ENCODE results near the gene SRPRB. TPM values are rescaled to one million over a fixed set of nuclear protein-coding genes. Genes with fewer than 3 reads are reported as not detected.
A peak's percentile ranks its signal among the peaks of the same experiment; 100 is the strongest.

The SRPRB gene
- total and polyA plus RNA-seq, 2 experiments from 2014 or later: 25.6 to 36.0 TPM

DNA sequence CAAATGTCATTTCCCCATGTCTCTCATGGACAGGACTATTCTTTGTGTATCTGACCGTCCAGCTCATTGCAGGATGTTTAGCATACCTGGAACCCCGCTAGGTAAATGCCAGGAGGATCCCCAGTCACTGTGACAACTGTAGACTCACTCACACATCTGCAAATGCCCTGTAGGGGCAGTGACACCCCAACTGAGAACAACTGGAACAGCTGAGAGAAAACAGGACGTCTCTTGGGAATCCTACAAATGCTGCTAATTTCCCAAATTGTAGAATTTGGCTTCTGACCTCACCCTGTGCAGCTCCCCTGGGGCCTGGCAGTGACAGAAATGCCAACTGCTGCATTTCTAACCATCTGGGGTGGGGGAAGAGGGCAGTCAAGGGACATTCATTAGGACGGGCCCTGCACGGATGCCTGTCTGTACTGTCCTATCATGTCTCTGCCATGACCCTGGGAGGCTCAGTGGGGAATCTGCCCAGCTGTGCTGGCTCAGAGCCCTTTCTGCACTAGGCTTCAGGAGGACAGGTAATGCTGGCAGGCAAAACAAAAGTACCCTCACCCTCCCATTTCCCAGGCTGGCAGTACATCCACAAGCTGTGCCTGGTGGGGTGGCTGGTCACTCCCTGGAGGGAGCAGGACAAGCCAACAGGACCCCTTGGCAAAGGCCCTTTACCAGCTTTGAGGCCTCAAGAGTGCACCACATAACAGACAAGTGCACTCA lies 59.7 kb downstream of the SRPRB start:
- H3K27ac Mint-ChIP-seq: no peak overlapping the region
- Histone ChIP-seq H3K9me2 (ENCODE audit: insufficient read depth) (no peaks in the 10 kb centered on the region), H3K4me1 (ENCODE audit: insufficient read depth) (no peaks in the 10 kb centered on the region), H3K4me2 (no peak overlapping the region), H2AFZ (no peak overlapping the region), H3K79me2 (replicated peaks; ENCODE audit: insufficient read depth) (no peaks in the 10 kb centered on the region), H3K4me3 (no peak overlapping the region), H4K20me1 (replicated peaks; ENCODE audit: insufficient read depth) (no peaks in the 10 kb centered on the region), H3F3A (replicated peaks; ENCODE audit: low read depth) (no peaks in the 10 kb centered on the region), H3K27ac (ENCODE audit: low read depth) (no peak overlapping the region), H3K27me3 (ENCODE audit: insufficient read depth) (no peaks in the 10 kb centered on the region), H3K36me3 (ENCODE audit: insufficient read depth) (no peaks in the 10 kb centered on the region)
- H3K4me1 Mint-ChIP-seq: peaks cover 18% of the 10 kb centered on the region
- no peaks in the 10 kb centered on the region for H3K9me3 Mint-ChIP-seq
- H3K36me3 Mint-ChIP-seq (ENCODE audit: low read depth): no peaks in the 10 kb centered on the region
- peaks cover 25% of the 10 kb centered on the region for H3K27me3 Mint-ChIP-seq (ENCODE audit: insufficient read depth, low read depth, poor library complexity)
- peak; percentile 50 for DNase-seq (ENCODE audit: low spot score)
- peak; percentile 57 for ATAC-seq
- peak; percentile 7 to 39; a peak in 2 of 4 replicates for TF ChIP-seq CTCF (conservative IDR thresholded peaks at IDR 0.05; ENCODE audit: low read depth in 2 of 2)
- no peak for TF ChIP-seq JUNB (IDR thresholded peaks at IDR 0.05; ENCODE audit: unreplicated experiment)
- no peak for TF ChIP-seq STAT1 (IDR thresholded peaks at IDR 0.05; ENCODE audit: unreplicated experiment)
- TF ChIP-seq ZNF331 (CRISPR knock-in tag; IDR thresholded peaks at IDR 0.05; ENCODE audit: low read depth): no peak
- no peak for TF ChIP-seq ZNF114 (CRISPR knock-in tag; IDR thresholded peaks at IDR 0.05)
- no peak for TF ChIP-seq NANOG (IDR thresholded peaks at IDR 0.05; ENCODE audit: borderline replicate concordance)
- no peak for TF ChIP-seq EZH2 (IDR thresholded peaks at IDR 0.05; ENCODE audit: low read depth, unreplicated experiment)
- TF ChIP-seq POLR2AphosphoS5 (IDR thresholded peaks at IDR 0.05; ENCODE audit: low read depth): no peak
- no peak overlapping the region for H3K4me3 Mint-ChIP-seq

- H3K27me3 Mint-ChIP-seq (ENCODE audit: insufficient read depth, low read depth, poor library complexity): peaks cover 17% of the 10 kb centered on the region
- Histone ChIP-seq H3K4me2 (no peak overlapping the region), H3K36me3 (ENCODE audit: insufficient read depth) (no peaks in the 10 kb centered on the region), H3K4me1 (ENCODE audit: insufficient read depth) (no peaks in the 10 kb centered on the region), H3K4me3 (no peak overlapping the region), H3F3A (replicated peaks; ENCODE audit: low read depth) (no peaks in the 10 kb centered on the region), H3K79me2 (replicated peaks; ENCODE audit: insufficient read depth) (no peaks in the 10 kb centered on the region), H3K27me3 (ENCODE audit: insufficient read depth) (no peaks in the 10 kb centered on the region), H3K27ac (ENCODE audit: low read depth) (no peak overlapping the region), H2AFZ (no peak overlapping the region), H3K9me2 (ENCODE audit: insufficient read depth) (no peaks in the 10 kb centered on the region), H4K20me1 (replicated peaks; ENCODE audit: insufficient read depth) (no peaks in the 10 kb centered on the region)
- no peaks in the 10 kb centered on the region for H3K9me3 Mint-ChIP-seq
- DNase-seq (ENCODE audit: low spot score) (no peak), ATAC-seq (no peak)
- no peak overlapping the region for H3K4me3 Mint-ChIP-seq
- peaks cover 14% of the 10 kb centered on the region for H3K4me1 Mint-ChIP-seq
- no peak overlapping the region for H3K27ac Mint-ChIP-seq
- no peaks in the 10 kb centered on the region for H3K36me3 Mint-ChIP-seq (ENCODE audit: low read depth)
- TF ChIP-seq CTCF (conservative IDR thresholded peaks at IDR 0.05; ENCODE audit: low read depth in 2 of 2): no peak
- TF ChIP-seq CREB1 (CRISPR knock-in tag; IDR thresholded peaks at IDR 0.05; ENCODE audit: low read depth): no peak
- TF ChIP-seq NANOG (IDR thresholded peaks at IDR 0.05; ENCODE audit: borderline replicate concordance): no peak
- TF ChIP-seq EZH2phosphoT487 (IDR thresholded peaks at IDR 0.05; ENCODE audit: unreplicated experiment): no peak
- TF ChIP-seq ZNF114 (CRISPR knock-in tag; IDR thresholded peaks at IDR 0.05): no peak
- TF ChIP-seq ZNF462 (CRISPR knock-in tag; IDR thresholded peaks at IDR 0.05): no peak
- no peak for TF ChIP-seq STAT1 (IDR thresholded peaks at IDR 0.05; ENCODE audit: unreplicated experiment)
- no peak for TF ChIP-seq JUNB (IDR thresholded peaks at IDR 0.05; ENCODE audit: unreplicated experiment)
These were observed 60.5 kb downstream of the SRPRB start for GRCh38 chr3:133866141-133866540.
